Caco-2 (cell line): Measurements from ENCODE around the gene MIER3. TPM values are rescaled to one million over a fixed set of nuclear protein-coding genes. Genes with fewer than 3 reads are reported as not detected.

Source experiments
- BruUV-seq: library from RNA; stranded (reverse); fragments of 400-500 nt; replicated peaks from 2 replicates; lab custom pipeline; 2021; lab: Mats Ljungman, UMichigan
- CTCF ChIA-PET: fragments of 300-600 bp; sonication (Branson Sonifier 250); formaldehyde crosslinking; loops from one replicate; lab custom pipeline; 2022; ENCODE audit warnings: antibody characterized with exemption; lab: Charles Lee
- POLR2A ChIA-PET: fragments of 300-600 bp; sonication (Branson Sonifier 250); formaldehyde crosslinking; loops from one replicate; lab custom pipeline; 2022; ENCODE audit warnings: antibody characterized with exemption; lab: Charles Lee
- DNase-seq, 2 experiments: peaks; one replicate each; pipeline versions ENCODE4 v3.0.0 to v3.0.0-alpha.2; 2020 to 2022
- H3K27me3 ChIP-seq: replicated peaks from 2 replicates; pipeline ENCODE4 v1.6.0; 2011; ENCODE audit warnings: low read length; ENCODE audit not compliant: control insufficient read depth, insufficient read depth
- H3K36me3 ChIP-seq: 2 replicates; pipeline ENCODE4 v1.5.1; 2011; ENCODE audit warnings: low read length; ENCODE audit not compliant: control insufficient read depth, insufficient read depth
- H3K4me1 ChIP-seq: fragments of 250-450 bp; sonication (Bioruptor Pico); 2 replicates; pipeline ENCODE4 v1.5.1; 2020; ENCODE audit warnings: mild to moderate bottlenecking
- H3K4me3 ChIP-seq: 2 replicates; pipeline ENCODE4 v1.5.1; 2011; ENCODE audit warnings: low read depth, mild to moderate bottlenecking, control low read depth, low read length
- H3K9me3 ChIP-seq: fragments of 250-450 bp; sonication (Bioruptor Pico); 2 replicates; pipeline ENCODE4 v1.5.1; 2020; ENCODE audit warnings: mild to moderate bottlenecking, moderate library complexity
- H3K27ac Mint-ChIP-seq: one replicate; pipeline ENCODE4 v1.8.0; 2022; ENCODE audit warnings: mixed read lengths; ENCODE audit not compliant: unreplicated experiment
- H3K27me3 Mint-ChIP-seq: one replicate; pipeline ENCODE4 v1.8.0; 2022; ENCODE audit warnings: mixed read lengths; ENCODE audit not compliant: insufficient read depth, unreplicated experiment
- H3K36me3 Mint-ChIP-seq: one replicate; pipeline ENCODE4 v1.8.0; 2022; ENCODE audit warnings: mild to moderate bottlenecking, mixed read lengths; ENCODE audit not compliant: insufficient read depth, unreplicated experiment
- H3K4me1 Mint-ChIP-seq: one replicate; pipeline ENCODE4 v1.8.0; 2022; ENCODE audit warnings: low read depth, mixed read lengths; ENCODE audit not compliant: unreplicated experiment
- H3K4me3 Mint-ChIP-seq: one replicate; pipeline ENCODE4 v1.8.0; 2022; ENCODE audit warnings: mild to moderate bottlenecking, moderate library complexity, mixed read lengths; ENCODE audit not compliant: unreplicated experiment
- H3K9me3 Mint-ChIP-seq: one replicate; pipeline ENCODE4 v1.8.0; 2022; ENCODE audit warnings: mixed read lengths; ENCODE audit not compliant: unreplicated experiment
- intact Hi-C: fragments of 100-400 bp; cut with micrococcal nuclease; formaldehyde crosslinking; loops from one replicate; pipeline ENCODE4 v1.10.0; 2022; ENCODE audit not compliant: unreplicated experiment
- total RNA-seq: library from RNA; stranded (reverse); gene quantifications from 2 replicates; pipeline ENCODE4 v1.2.3, GENCODE V29; 2022
- TF ChIP-seq, protein P1 (sequence below), 2 experiments: fragments of 200-600 bp in 1 of 2; IDR thresholded peaks; 1 replicate in 1 of 2; 2 replicates in 1 of 2; pipeline versions ENCODE4 v1.5.1 to v1.8.0; 2011 to 2022; ENCODE audit warnings: antibody characterized with exemption in 1 of 2, control low read depth in 1 of 2, inconsistent platforms in 1 of 2, low read depth in 1 of 2, low read length in 1 of 2, mild to moderate bottlenecking in 1 of 2, moderate library complexity in 1 of 2; ENCODE audit not compliant: insufficient read depth in 1 of 2, severe bottlenecking in 1 of 2, unreplicated experiment in 1 of 2

MIER3 gene
- total RNA-seq, 1 experiment from 2014 or later, result 52.7 TPM

DNA sequence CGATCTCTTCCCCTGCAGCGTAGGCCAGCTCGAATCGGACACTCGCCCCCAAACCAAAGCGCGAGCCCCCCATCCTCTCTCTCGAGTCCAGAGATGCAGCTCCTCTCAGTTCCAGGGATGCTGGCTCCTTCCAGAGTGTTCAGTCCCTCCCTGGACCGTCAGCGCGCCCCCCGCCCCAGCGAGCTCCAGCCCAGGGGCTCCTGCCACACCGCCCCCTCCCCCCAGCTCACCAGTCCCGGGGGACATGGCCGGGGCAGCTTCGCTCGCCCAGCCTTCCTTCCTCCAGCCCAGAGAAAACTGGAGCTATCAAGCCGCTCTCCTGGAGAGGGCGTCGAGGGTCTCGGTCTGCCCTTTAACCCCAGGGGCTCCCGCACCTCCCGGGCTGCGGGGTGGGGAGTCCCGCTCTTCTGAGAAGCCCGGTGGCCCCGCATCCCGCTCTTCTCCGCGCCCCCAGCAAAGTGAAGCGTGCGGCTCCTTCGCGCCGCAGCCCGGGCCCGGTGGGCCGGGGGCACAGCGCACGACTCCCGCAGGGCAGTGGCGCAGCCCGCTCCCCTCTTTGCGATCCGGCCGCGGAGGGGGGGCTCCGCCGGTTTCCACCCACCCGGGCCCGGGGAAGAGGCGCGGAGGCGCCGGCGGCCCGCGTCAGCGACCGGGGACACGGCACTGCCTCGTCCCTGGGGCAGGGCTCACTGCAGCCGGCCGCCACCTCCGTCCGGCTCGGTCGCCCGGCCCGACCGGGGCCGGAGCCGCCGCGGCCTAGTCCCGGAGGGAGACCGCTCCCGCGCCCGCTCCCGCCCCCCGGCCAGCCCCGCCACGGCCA, 587 bp downstream of the MIER3 start:
- Histone ChIP-seq H3K9me3 (no peaks in the 10 kb centered on the region), H3K27me3 (no peaks in the 10 kb centered on the region), H3K4me1 (peaks cover 25% of the 10 kb centered on the region), H3K36me3 (no peaks in the 10 kb centered on the region; the same call in 1 of the 2 replicates), H3K4me3 (peak overlapping the region; percentile 57)
- BruUV-seq, result no TSS peak
- H3K27me3 Mint-ChIP-seq, result no peaks in the 10 kb centered on the region
- intact Hi-C loops, result no loop called here
- H3K4me3 Mint-ChIP-seq, result peak overlapping the region; percentile 73
- peak; percentile 49 to 59 for DNase-seq
- no peaks in the 10 kb centered on the region for H3K9me3 Mint-ChIP-seq
- H3K27ac Mint-ChIP-seq, result peak overlapping the region; percentile 72
- ChIA-PET CTCF (interaction anchor here (0.7 to 1.3 kb wide), 6 partner anchors 11 to 1017 kb away, joined by 4 to 10 read pairs (median 4); no protein-coding TSS in a partner anchor), POLR2A (interaction anchor here (0.5 to 1.1 kb wide), 4 partner anchors 11 to 222 kb away, joined by 4 to 9 read pairs (median 4); partner anchors contain the start of gene GPBP1)
- H3K4me1 Mint-ChIP-seq, result peaks cover 11% of the 10 kb centered on the region
- TF ChIP-seq, protein P1, sequence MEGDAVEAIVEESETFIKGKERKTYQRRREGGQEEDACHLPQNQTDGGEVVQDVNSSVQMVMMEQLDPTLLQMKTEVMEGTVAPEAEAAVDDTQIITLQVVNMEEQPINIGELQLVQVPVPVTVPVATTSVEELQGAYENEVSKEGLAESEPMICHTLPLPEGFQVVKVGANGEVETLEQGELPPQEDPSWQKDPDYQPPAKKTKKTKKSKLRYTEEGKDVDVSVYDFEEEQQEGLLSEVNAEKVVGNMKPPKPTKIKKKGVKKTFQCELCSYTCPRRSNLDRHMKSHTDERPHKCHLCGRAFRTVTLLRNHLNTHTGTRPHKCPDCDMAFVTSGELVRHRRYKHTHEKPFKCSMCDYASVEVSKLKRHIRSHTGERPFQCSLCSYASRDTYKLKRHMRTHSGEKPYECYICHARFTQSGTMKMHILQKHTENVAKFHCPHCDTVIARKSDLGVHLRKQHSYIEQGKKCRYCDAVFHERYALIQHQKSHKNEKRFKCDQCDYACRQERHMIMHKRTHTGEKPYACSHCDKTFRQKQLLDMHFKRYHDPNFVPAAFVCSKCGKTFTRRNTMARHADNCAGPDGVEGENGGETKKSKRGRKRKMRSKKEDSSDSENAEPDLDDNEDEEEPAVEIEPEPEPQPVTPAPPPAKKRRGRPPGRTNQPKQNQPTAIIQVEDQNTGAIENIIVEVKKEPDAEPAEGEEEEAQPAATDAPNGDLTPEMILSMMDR (IDR thresholded peaks at IDR 0.05; ENCODE audit: insufficient read depth in 1 of 2, low read depth in 1 of 2, low read length in 1 of 2, severe bottlenecking in 1 of 2, unreplicated experiment in 1 of 2), result peak in 1 of 2 experiments; percentile 9
- H3K36me3 Mint-ChIP-seq, result peaks cover 42% of the 10 kb centered on the region

DNA sequence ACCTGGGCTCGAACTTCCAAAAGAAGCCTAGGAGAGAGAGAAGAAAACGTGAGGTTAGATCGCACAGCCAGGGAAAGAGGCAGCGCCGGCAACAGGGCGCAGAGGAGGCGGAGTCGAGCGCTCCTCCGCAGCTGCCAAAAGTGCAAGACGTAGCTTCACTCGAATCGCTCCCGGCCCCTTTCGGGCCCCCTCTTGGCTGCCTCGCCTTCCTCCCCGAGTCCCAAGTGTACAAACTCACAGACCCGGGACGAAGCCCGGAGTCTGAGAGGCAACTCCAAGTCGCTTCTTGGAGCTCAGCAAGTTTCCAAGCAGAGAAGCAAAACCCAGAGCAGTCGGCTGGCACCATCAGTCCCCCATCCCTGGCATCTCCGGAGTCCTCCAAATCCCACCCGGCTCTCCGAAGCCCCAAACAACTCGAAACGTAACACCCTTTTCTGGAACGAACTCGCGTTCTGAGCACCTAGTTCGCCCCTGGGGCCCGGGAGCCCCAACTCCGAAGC, 1.2 kb downstream of the MIER3 start:
- peak; percentile 57 to 60 for DNase-seq
- H3K36me3 ChIP-seq, result no peaks in the 10 kb centered on the region; the same call in 1 of the 2 replicates
- TF ChIP-seq, protein P1 (IDR thresholded peaks at IDR 0.05; ENCODE audit: insufficient read depth in 1 of 2, low read depth in 1 of 2, low read length in 1 of 2, severe bottlenecking in 1 of 2, unreplicated experiment in 1 of 2), result no peak
- H3K36me3 Mint-ChIP-seq, result peaks cover 48% of the 10 kb centered on the region
- peak overlapping the region; percentile 57 for H3K4me3 ChIP-seq
- H3K27me3 Mint-ChIP-seq, result no peaks in the 10 kb centered on the region
- H3K27me3 ChIP-seq, result no peaks in the 10 kb centered on the region
- peak overlapping the region; percentile 72 for H3K27ac Mint-ChIP-seq
- no peaks in the 10 kb centered on the region for H3K9me3 Mint-ChIP-seq
- H3K4me1 ChIP-seq, result peaks cover 25% of the 10 kb centered on the region
- peaks cover 11% of the 10 kb centered on the region for H3K4me1 Mint-ChIP-seq
- POLR2A ChIA-PET, result interaction anchor here (0.5 to 1.1 kb wide), 3 partner anchors 41 to 245 kb away, joined by 4 to 5 read pairs (median 4); partner anchors contain the start of gene GPBP1
- peak overlapping the region; percentile 73 for H3K4me3 Mint-ChIP-seq
- no TSS peak for BruUV-seq
- CTCF ChIA-PET, result interaction anchor here (0.8 to 1.3 kb wide), 4 partner anchors 11 to 188 kb away, joined by 4 to 10 read pairs (median 4); no protein-coding TSS in a partner anchor
- no peaks in the 10 kb centered on the region for H3K9me3 ChIP-seq
- intact Hi-C loops, result no loop called here

DNA sequence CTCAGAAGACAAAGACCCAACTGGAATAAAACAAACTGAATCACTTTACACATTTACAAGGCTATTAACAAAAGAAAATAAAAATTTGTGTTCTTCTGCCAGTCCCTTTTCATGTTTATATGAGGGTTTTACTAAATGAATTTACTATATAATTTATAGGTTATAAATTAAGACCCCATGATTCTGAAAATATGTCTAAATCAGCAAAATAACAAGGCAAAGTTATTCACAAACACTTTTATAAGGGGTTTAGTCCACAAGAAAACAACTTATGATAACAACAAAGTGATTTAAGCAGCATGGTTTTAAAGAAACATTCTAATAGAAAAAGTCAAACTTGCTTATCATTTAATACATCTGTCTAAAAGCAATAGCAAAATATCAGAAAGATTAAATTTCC, 4.9 kb downstream of the MIER3 start:
- intact Hi-C loops, result no loop called here
- no peaks in the 10 kb centered on the region for H3K27me3 ChIP-seq
- ChIA-PET CTCF (no interaction called here), POLR2A (no interaction called here)
- no peak for DNase-seq
- Mint-ChIP-seq H3K4me3 (no peak overlapping the region), H3K36me3 (peaks cover 70% of the 10 kb centered on the region), H3K27me3 (no peaks in the 10 kb centered on the region), H3K4me1 (no peaks in the 10 kb centered on the region), H3K27ac (no peak overlapping the region), H3K9me3 (no peaks in the 10 kb centered on the region)
- H3K4me1 ChIP-seq, result peaks cover 8% of the 10 kb centered on the region
- BruUV-seq, result no TSS peak
- TF ChIP-seq, protein P1 (IDR thresholded peaks at IDR 0.05; ENCODE audit: insufficient read depth in 1 of 2, low read depth in 1 of 2, low read length in 1 of 2, severe bottlenecking in 1 of 2, unreplicated experiment in 1 of 2), result no peak
- peaks cover 4% of the 10 kb centered on the region; the same call in 1 of the 2 replicates for H3K36me3 ChIP-seq
- no peaks in the 10 kb centered on the region for H3K9me3 ChIP-seq
- no peak overlapping the region for H3K4me3 ChIP-seq
